ENCODE measurements around the gene POLR2H. TPM values are rescaled to one million over a fixed set of nuclear protein-coding genes. Genes with fewer than 3 reads are reported as not detected.

The POLR2H gene
- total and polyA plus RNA-seq, 10 of the 15 experiments (the other 5 are each of a cell fraction or from before 2014, with no cell fraction given) = 74.2 to 357 (median 143) TPM

GRCh38 chr3:184350618-184351017 lies 10.9 kb upstream of the POLR2H start (continued):
- no peak for TF ChIP-seq MYC (IDR thresholded peaks at IDR 0.05; ENCODE audit: insufficient read depth, insufficient read length, insufficient replicate concordance, low read length, severe bottlenecking)
- no peak for TF ChIP-seq HCFC1 (IDR thresholded peaks at IDR 0.05; ENCODE audit: low read length)
- TF ChIP-seq ZBTB40 (IDR thresholded peaks at IDR 0.05; ENCODE audit: borderline replicate concordance) = no peak

- no TSS peak for BruUV-seq (replicated peaks)
- ChIA-PET SMC1A (ENCODE audit: uncharacterized antibody, unreplicated experiment) (no interaction called here), RAD21 (ENCODE audit: unreplicated experiment) (no interaction called here), POLR2A (no interaction called here), CTCF (interaction anchor here (0.6 to 3.7 kb wide), 2 partner anchors 19 to 165 kb away, joined by 3 to 16 read pairs; no protein-coding TSS in a partner anchor)
- no peak overlapping the region for H3K4me3 ChIP-seq
- no peak for ATAC-seq
- intact Hi-C loops (cut with micrococcal nuclease; ENCODE audit: unreplicated experiment) (no loop called here), in situ Hi-C loops (cut with MboI) (no loop called here)
- H3K36me3 ChIP-seq (ENCODE audit: control insufficient read depth in 2 of 2, insufficient read depth in 2 of 2, low read length in 1 of 2) = no peaks in the 10 kb centered on the region
- no peaks in the 10 kb centered on the region for H3K4me1 ChIP-seq (ENCODE audit: control insufficient read depth, insufficient read depth, low read length)
- H3K27ac ChIP-seq (ENCODE audit: control insufficient read depth, insufficient read depth) = no peak overlapping the region
- H4K20me1 ChIP-seq (ENCODE audit: control insufficient read depth, insufficient read depth) = no peaks in the 10 kb centered on the region
- no peak overlapping the region for H2AFZ ChIP-seq (ENCODE audit: control insufficient read depth, low read depth, low read length)
- no peaks in the 10 kb centered on the region for H3K9me3 ChIP-seq (replicated peaks; ENCODE audit: control insufficient read depth, insufficient read depth, low read length)
- H3K9ac ChIP-seq (ENCODE audit: control insufficient read depth, insufficient read depth, low read length) = no peak overlapping the region
- WGBS (ENCODE audit: insufficient coverage, insufficient replicate concordance, low lambda C conversion rate, missing lambda C conversion rate) = 45% methylated on average over 9 of the region's 9 CpGs
- DNase-seq (ENCODE audit: low read depth, low spot score) = no peak
- H3K79me2 ChIP-seq (ENCODE audit: control insufficient read depth, insufficient read depth, low read length) = no peaks in the 10 kb centered on the region
- FAIRE-seq = no peak
- H3K27me3 ChIP-seq (replicated peaks in 1 of 2; ENCODE audit: control insufficient read depth in 2 of 2, insufficient read depth in 2 of 2, low read length in 1 of 2) = no peaks in the 10 kb centered on the region
- H3K4me2 ChIP-seq (ENCODE audit: control insufficient read depth, insufficient read depth) = no peak overlapping the region
- TF ChIP-seq SMC3 (IDR thresholded peaks at IDR 0.05; ENCODE audit: borderline replicate concordance, low read length) (no peak), ASH2L (IDR thresholded peaks at IDR 0.05; ENCODE audit: borderline replicate concordance, low read depth) (no peak), SUZ12 (IDR thresholded peaks at IDR 0.05; ENCODE audit: unreplicated experiment) (no peak), ZNF592 (IDR thresholded peaks at IDR 0.05) (no peak), RFX5 (IDR thresholded peaks at IDR 0.05; ENCODE audit: low read depth, low read length) (no peak), SP1 (IDR thresholded peaks at IDR 0.05; ENCODE audit: low read depth, low read length) (no peak), ZBTB33 (IDR thresholded peaks at IDR 0.05) (no peak)
Observed at GRCh38 chr3:184351511-184352148, 9.9 kb upstream of the POLR2H start.

Data from GM12878 (cell line).